ENCODE measurements around the gene FBXO38.

The FBXO38 gene

DNA sequence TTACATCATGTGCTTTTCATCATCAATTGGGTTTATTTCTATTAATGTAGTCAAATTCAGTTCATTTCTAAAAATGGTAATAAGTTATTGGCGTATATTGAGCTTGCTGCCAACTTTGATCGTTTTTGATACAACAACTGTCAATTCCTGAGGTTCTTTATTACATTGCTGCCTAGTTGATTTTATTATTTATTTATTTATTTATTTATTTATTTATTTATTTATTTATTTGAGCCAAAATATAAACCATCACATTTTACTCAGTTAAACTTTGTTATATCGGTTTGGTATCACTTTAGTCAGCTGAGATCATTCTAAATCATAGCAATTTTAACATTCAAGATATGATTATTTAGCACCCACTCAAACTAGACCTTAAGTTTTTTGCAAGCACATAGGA lies 100.0 kb downstream of the FBXO38 start:
- CTCF ChIA-PET, result interaction anchor here (0.6 to 3.4 kb wide), 7 partner anchors 14 to 551 kb away, joined by 3 to 20 read pairs (median 3); no protein-coding TSS in a partner anchor
- DNase-seq (ENCODE audit: low read depth, low spot score), result no peak
- H3K4me3 ChIP-seq (ENCODE audit: low read depth, low read length), result no peak overlapping the region
- TF ChIP-seq, protein P1, sequence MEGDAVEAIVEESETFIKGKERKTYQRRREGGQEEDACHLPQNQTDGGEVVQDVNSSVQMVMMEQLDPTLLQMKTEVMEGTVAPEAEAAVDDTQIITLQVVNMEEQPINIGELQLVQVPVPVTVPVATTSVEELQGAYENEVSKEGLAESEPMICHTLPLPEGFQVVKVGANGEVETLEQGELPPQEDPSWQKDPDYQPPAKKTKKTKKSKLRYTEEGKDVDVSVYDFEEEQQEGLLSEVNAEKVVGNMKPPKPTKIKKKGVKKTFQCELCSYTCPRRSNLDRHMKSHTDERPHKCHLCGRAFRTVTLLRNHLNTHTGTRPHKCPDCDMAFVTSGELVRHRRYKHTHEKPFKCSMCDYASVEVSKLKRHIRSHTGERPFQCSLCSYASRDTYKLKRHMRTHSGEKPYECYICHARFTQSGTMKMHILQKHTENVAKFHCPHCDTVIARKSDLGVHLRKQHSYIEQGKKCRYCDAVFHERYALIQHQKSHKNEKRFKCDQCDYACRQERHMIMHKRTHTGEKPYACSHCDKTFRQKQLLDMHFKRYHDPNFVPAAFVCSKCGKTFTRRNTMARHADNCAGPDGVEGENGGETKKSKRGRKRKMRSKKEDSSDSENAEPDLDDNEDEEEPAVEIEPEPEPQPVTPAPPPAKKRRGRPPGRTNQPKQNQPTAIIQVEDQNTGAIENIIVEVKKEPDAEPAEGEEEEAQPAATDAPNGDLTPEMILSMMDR (IDR thresholded peaks at IDR 0.05; ENCODE audit: insufficient read depth, low read length, missing control alignments), result no peak
- POLR2A ChIA-PET, result no interaction called here

DNA sequence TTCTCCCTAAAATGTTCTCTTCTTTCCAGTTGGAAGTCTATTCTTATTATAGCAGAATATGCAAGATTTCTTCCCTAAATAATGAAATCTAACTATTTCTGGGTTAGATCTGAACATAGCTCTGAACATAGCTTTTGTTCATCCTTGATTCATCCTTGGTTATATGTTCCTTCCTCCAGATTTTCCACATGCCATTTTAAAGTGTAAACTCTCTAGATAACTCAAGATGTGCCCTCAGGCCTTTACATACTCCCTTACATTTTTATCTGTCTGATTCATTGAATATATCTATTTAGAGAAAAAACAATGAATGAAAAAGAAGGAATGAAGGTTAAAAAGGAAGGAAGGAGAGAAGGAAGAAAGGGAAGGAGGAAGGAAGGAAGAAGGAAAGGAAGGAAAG lies 100.9 kb downstream of the FBXO38 start:
- CTCF ChIA-PET, result interaction anchor here (3.3 to 3.4 kb wide), 2 partner anchors 15 to 41 kb away, joined by 17 to 20 read pairs; no protein-coding TSS in a partner anchor
- TF ChIP-seq, protein P1 (IDR thresholded peaks at IDR 0.05; ENCODE audit: insufficient read depth, low read length, missing control alignments), result no peak
- DNase-seq (ENCODE audit: low read depth, low spot score), result no peak

DNA sequence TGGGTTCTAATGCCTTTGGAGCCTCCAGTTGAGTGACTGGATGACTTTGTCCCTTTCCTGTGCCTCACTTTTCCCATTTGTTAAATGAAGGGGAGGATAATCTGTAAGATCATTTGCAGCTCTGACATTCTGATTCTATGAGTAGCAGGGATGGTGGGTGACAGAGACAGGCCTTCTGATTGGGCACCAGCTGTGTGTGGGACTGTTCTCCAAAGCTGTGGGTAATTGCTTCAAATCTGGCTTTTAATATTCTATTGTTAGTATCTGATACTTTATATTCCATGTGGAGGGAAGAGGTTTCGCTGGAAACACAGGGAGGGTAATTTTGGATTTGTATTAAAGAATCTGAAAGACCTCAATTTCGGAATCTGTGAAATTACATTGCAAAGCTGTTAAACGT lies 102.7 kb downstream of the FBXO38 start:
- ChIA-PET POLR2A (no interaction called here), CTCF (no interaction called here)
- TF ChIP-seq, protein P1 (IDR thresholded peaks at IDR 0.05; ENCODE audit: insufficient read depth, low read length, missing control alignments), result no peak
- DNase-seq (ENCODE audit: low read depth, low spot score), result no peak
- no peak overlapping the region for H3K4me3 ChIP-seq (ENCODE audit: low read depth, low read length)

More for the DNA sequence above, 100.9 kb downstream of the FBXO38 start:
- POLR2A ChIA-PET, result no interaction called here
- H3K4me3 ChIP-seq (ENCODE audit: low read depth, low read length), result no peak overlapping the region

DNA sequence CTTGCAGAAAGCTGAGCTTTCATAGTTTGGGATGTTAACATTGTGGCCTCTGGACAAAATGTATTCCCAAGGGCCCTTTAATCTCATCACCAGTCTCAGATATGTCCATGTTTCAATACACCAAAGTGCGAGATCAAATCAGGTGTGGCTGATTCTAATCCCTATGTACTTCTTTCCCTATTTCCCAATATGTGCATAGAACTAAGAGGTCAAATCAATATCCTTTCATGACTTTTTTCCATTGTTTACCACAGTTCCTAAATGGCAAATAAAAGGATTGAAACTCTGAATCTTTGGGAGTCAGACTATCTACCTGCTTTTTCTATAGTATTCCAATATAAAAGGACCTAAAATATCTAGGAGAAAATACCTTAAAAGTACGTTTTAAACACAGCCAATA lies 105.0 kb downstream of the FBXO38 start:
- POLR2A ChIA-PET, result no interaction called here
- H3K4me3 ChIP-seq (ENCODE audit: low read depth, low read length), result no peak overlapping the region
- CTCF ChIA-PET, result no interaction called here
- no peak for DNase-seq (ENCODE audit: low read depth, low spot score)
- TF ChIP-seq, protein P1 (IDR thresholded peaks at IDR 0.05; ENCODE audit: insufficient read depth, low read length, missing control alignments), result no peak

DNA sequence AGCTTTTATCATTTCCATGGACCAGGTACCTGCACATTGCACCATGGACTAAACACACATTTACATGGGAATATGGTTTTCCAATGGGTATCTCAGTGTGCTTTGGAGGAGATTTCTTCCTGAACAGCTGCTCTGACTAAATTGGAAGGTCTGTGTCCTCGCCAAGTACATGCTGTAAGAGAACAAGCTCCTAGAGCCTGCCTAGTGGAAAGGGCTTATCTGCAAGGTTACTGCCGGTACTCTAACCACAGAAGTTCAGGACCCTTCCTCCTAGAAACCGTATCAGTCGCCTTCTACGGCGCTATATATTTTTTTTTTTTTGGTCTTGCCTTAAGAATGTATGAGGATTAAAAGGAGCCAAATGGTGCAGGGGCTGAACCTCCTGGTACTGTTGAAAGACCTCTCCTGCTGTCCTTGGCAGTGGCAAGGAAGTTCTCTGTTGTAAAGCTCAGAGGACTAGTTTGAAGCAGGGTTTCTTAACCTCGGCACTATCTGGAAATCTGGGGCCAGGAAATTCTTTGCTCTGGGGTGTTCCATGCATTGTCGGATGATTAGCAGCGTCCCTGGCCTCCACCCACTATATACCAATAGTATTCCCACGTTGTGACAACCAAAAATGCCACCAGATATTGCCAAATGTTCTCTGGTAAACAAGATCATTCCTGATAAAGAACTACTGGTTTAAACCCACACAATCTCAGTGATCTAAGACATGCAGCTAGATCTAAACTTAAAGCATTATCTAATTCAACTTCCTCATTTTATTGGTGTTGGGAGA lies 107.4 kb downstream of the FBXO38 start:
- no peak overlapping the region for H3K4me3 ChIP-seq (ENCODE audit: low read depth, low read length)
- CTCF ChIA-PET, result interaction anchor here (2.0 kb wide), 1 partner anchor 9 kb away, joined by 7 read pairs; no protein-coding TSS in a partner anchor
- TF ChIP-seq, protein P1 (IDR thresholded peaks at IDR 0.05; ENCODE audit: insufficient read depth, low read length, missing control alignments), result no peak
- no peak for DNase-seq (ENCODE audit: low read depth, low spot score)
- POLR2A ChIA-PET, result no interaction called here

DNA sequence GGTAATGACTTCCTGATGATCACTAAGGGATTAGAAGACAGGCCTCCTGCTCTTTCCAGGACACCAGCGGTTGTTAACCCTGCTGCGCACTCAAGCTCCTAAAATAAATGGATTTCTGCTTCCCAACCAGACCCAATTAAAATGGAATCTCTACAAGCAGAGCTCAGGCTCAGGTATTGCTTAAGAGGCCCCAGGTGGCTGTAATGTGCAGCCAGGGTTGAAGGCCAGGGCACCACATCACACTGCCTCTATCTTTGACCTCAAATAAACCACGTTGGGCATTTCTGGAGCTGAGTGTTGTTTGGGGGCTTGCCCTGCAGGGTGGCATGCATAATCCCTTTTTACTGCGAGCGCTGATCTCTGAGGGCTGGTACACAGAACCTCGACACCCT lies 108.0 kb downstream of the FBXO38 start:
- no peak overlapping the region for H3K4me3 ChIP-seq (ENCODE audit: low read depth, low read length)
- TF ChIP-seq, protein P1 (IDR thresholded peaks at IDR 0.05; ENCODE audit: insufficient read depth, low read length, missing control alignments), result no peak
- POLR2A ChIA-PET, result no interaction called here
- CTCF ChIA-PET, result interaction anchor here (2.0 kb wide), 1 partner anchor 10 kb away, joined by 7 read pairs; no protein-coding TSS in a partner anchor
- DNase-seq (ENCODE audit: low read depth, low spot score), result no peak
